ENCODE data around the gene MT2A. TPM values are rescaled to one million over a fixed set of nuclear protein-coding genes. Genes with fewer than 3 reads are reported as not detected.

The MT2A gene
- total and polyA plus RNA-seq, 2 of the 13 experiments (the other 11 are each of a cell fraction or from before 2014, with no cell fraction given) = 135 to 371 TPM

DNA sequence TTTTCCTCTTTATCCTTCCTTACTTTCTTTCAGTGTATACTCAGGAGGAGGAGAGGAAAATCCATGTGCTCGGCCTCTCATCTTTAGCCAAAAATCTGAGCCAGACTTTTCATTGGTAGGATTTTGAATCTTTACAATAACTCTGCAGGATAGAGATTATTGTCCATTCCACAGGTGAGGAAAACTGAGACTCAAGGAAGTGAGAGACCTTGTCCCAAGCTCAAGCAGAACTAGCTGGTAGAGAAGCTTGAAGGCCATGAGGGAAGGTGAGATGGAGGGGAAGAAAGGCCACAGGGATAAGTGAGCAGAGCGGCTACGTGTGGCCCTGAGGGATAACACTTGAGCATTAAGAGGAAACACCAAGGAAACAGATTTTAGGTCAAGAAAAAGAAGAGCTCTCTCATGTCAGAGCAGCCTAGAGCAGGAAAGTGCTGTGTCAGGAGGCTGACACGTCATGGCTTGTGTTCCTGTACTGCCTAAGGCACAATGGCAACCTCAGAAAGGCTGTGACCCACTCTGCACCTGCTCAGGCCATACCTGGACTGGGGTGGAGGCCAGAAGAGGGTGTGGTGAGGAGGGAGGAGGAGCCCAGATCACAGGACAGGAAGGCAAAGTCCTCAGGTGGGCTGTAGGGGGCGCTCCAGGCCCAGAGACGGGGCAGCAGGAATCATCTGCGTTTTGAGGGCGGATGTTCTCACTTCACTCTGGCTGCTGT, 31.6 kb upstream of the MT2A start (continued):
- TF ChIP-seq LCORL (IDR thresholded peaks at IDR 0.05) (no peak), LCORL (CRISPR knock-in tag; IDR thresholded peaks at IDR 0.05) (peak; percentile 84), EP300 (IDR thresholded peaks at IDR 0.05; ENCODE audit: low read depth in 2 of 2, low read length in 2 of 2) (no peak), EP300 (CRISPR knock-in tag; IDR thresholded peaks at IDR 0.05; ENCODE audit: borderline replicate concordance) (0 out of 2 replicates have a peak, but pooled peaks have one; percentile 13), ZNF746 (CRISPR knock-in tag; IDR thresholded peaks at IDR 0.05) (no peak), PHF21A (CRISPR knock-in tag; IDR thresholded peaks at IDR 0.05) (0 out of 2 replicates have a peak, but pooled peaks have one; percentile 24), GABPA (IDR thresholded peaks at IDR 0.05; ENCODE audit: low read depth, low read length) (no peak), GABPA (CRISPR knock-in tag; IDR thresholded peaks at IDR 0.05; ENCODE audit: low read depth) (peak; percentile 47), FOXJ3 (CRISPR knock-in tag; IDR thresholded peaks at IDR 0.05; ENCODE audit: borderline replicate concordance) (no peak), TARDBP (CRISPR knock-in tag; IDR thresholded peaks at IDR 0.05) (0 out of 2 replicates have a peak, but pooled peaks have one; percentile 48), ZNF326 (CRISPR knock-in tag; IDR thresholded peaks at IDR 0.05; ENCODE audit: borderline replicate concordance) (no peak), NR3C1 (CRISPR knock-in tag; IDR thresholded peaks at IDR 0.05) (no peak), FOXA1 (IDR thresholded peaks at IDR 0.05) (no peak), FOXA1 (CRISPR knock-in tag; IDR thresholded peaks at IDR 0.05) (no peak), GTF3A (CRISPR knock-in tag; conservative IDR thresholded peaks at IDR 0.05) (no peak), MEIS1 (CRISPR knock-in tag; IDR thresholded peaks at IDR 0.05; ENCODE audit: borderline replicate concordance) (0 out of 2 replicates have a peak, but pooled peaks have one; percentile 33), ZNF264 (CRISPR knock-in tag; IDR thresholded peaks at IDR 0.05) (no peak), ZNF34 (CRISPR knock-in tag; IDR thresholded peaks at IDR 0.05; ENCODE audit: borderline replicate concordance) (no peak), ZNF468 (CRISPR knock-in tag; IDR thresholded peaks at IDR 0.05) (no peak)
- TF ChIP-seq, protein P1, sequence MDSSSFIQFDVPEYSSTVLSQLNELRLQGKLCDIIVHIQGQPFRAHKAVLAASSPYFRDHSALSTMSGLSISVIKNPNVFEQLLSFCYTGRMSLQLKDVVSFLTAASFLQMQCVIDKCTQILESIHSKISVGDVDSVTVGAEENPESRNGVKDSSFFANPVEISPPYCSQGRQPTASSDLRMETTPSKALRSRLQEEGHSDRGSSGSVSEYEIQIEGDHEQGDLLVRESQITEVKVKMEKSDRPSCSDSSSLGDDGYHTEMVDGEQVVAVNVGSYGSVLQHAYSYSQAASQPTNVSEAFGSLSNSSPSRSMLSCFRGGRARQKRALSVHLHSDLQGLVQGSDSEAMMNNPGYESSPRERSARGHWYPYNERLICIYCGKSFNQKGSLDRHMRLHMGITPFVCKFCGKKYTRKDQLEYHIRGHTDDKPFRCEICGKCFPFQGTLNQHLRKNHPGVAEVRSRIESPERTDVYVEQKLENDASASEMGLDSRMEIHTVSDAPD (CRISPR knock-in tag; IDR thresholded peaks at IDR 0.05) = 0 out of 2 replicates have a peak, but pooled peaks have one; percentile 22
- TF ChIP-seq, protein P2, sequence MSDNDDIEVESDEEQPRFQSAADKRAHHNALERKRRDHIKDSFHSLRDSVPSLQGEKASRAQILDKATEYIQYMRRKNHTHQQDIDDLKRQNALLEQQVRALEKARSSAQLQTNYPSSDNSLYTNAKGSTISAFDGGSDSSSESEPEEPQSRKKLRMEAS (IDR thresholded peaks at IDR 0.05) = no peak
- TF ChIP-seq, protein P3, sequence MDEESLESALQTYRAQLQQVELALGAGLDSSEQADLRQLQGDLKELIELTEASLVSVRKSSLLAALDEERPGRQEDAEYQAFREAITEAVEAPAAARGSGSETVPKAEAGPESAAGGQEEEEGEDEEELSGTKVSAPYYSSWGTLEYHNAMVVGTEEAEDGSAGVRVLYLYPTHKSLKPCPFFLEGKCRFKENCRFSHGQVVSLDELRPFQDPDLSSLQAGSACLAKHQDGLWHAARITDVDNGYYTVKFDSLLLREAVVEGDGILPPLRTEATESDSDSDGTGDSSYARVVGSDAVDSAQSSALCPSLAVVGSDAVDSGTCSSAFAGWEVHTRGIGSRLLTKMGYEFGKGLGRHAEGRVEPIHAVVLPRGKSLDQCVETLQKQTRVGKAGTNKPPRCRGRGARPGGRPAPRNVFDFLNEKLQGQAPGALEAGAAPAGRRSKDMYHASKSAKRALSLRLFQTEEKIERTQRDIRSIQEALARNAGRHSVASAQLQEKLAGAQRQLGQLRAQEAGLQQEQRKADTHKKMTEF (CRISPR knock-in tag; IDR thresholded peaks at IDR 0.05) = 0 out of 2 replicates have a peak, but pooled peaks have one; percentile 42
- TF ChIP-seq, protein P4, sequence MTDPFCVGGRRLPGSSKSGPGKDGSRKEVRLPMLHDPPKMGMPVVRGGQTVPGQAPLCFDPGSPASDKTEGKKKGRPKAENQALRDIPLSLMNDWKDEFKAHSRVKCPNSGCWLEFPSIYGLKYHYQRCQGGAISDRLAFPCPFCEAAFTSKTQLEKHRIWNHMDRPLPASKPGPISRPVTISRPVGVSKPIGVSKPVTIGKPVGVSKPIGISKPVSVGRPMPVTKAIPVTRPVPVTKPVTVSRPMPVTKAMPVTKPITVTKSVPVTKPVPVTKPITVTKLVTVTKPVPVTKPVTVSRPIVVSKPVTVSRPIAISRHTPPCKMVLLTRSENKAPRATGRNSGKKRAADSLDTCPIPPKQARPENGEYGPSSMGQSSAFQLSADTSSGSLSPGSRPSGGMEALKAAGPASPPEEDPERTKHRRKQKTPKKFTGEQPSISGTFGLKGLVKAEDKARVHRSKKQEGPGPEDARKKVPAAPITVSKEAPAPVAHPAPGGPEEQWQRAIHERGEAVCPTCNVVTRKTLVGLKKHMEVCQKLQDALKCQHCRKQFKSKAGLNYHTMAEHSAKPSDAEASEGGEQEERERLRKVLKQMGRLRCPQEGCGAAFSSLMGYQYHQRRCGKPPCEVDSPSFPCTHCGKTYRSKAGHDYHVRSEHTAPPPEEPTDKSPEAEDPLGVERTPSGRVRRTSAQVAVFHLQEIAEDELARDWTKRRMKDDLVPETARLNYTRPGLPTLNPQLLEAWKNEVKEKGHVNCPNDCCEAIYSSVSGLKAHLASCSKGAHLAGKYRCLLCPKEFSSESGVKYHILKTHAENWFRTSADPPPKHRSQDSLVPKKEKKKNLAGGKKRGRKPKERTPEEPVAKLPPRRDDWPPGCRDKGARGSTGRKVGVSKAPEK (CRISPR knock-in tag; IDR thresholded peaks at IDR 0.05; ENCODE audit: borderline replicate concordance) = peak; percentile 52; the same call in 1 of the 2 replicates
- TF ChIP-seq, protein P5, sequence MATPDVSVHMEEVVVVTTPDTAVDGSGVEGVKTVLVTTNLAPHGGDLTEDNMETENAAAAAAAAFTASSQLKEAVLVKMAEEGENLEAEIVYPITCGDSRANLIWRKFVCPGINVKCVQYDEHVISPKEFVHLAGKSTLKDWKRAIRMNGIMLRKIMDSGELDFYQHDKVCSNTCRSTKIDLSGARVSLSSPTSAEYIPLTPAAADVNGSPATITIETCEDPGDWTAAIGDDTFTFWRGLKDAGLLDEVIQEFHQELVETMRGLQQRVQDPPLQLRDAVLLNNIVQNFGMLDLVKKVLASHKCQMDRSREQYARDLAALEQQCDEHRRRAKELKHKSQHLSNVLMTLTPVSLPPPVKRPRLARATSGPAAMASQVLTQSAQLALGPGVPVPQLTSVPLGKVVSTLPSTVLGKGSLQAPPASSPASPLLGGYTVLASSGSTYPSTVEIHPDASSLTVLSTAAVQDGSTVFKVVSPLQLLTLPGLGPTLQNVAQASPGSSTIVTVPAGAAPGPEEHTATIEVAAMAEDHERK (CRISPR knock-in tag; IDR thresholded peaks at IDR 0.05; ENCODE audit: low read depth) = no peak
